HG02943 (cell line): ENCODE data around the gene GABRB1.

Experiments used
- ATAC-seq: cut with Tn5 transposase; IDR thresholded peaks from one replicate; pipeline ENCODE4 v1.9.1; 2021; ENCODE audit warnings: mild to moderate bottlenecking, low read depth, moderate library complexity; ENCODE audit not compliant: unreplicated experiment

GABRB1 gene

DNA sequence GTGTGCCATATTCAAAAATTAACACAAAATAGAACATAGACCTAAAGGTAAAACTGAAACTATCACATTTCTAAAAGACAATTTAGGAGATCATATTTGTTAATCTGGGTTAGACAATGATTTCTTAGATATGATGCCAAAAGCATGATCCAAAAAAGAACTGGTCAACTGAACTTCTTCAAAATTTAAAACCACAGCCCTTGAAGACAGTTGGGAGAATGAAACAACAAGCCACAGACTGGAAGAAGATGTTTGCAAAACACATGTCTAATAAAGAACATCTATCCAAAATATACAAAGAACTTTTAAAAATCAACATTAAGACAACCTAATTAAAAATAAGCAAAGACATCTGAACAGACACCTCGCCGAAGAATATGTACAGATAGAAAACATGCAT lies 412.7 kb downstream of the GABRB1 start:
- no peak for ATAC-seq

GRCh38 chr4:47451657-47452056 lies 420.3 kb downstream of the GABRB1 start:
- no peak for ATAC-seq

GRCh38 chr4:47462799-47463234 lies 431.4 kb downstream of the GABRB1 start:
- ATAC-seq: peak; percentile 30

DNA sequence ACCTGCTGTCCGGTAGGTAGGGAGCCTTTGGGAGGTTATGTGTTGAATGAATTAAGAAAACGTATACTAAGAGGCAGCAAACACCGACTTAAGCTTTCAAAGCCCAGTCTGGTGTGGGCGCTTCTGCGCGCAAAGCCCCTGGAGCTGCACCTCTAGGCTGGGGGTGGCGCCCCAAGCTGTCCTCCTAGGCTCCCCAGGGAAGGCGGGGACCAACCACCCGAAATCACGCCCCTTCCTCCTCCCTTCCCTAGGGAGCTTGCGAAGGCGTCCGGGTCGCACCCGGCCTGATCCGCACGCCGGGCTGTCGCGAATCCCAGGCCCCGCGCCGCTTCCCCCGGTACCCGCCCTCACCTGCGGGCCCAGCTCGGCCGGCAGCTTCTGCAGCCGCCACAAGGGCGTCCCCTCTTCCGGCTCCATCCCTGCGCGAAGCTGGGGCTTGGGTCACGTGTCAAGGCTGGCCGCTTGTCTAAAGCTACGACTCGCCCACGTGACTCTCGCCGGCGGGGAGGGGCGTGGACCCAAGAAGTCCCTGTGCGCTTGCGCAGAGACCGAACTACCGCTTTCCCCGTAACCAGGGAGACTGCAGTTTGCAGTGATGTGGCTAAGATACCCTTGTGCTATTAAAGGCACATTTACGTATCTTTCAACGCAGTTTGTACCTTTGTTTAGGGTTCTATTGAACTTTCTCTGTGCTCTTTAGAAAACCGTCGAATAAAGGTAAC lies 432.0 kb downstream of the GABRB1 start, which contains the start of gene COMMD8:
Gene COMMD8, minus strand, starts transcription at position 468 of the 722 bp plus-strand sequence. Its CDS starts 51 bp downstream, at position 417.
- peak; percentile 87 for ATAC-seq

- ATAC-seq: no peak
Measured at GRCh38 chr4:47465004-47465403, 433.6 kb downstream of the GABRB1 start.

DNA sequence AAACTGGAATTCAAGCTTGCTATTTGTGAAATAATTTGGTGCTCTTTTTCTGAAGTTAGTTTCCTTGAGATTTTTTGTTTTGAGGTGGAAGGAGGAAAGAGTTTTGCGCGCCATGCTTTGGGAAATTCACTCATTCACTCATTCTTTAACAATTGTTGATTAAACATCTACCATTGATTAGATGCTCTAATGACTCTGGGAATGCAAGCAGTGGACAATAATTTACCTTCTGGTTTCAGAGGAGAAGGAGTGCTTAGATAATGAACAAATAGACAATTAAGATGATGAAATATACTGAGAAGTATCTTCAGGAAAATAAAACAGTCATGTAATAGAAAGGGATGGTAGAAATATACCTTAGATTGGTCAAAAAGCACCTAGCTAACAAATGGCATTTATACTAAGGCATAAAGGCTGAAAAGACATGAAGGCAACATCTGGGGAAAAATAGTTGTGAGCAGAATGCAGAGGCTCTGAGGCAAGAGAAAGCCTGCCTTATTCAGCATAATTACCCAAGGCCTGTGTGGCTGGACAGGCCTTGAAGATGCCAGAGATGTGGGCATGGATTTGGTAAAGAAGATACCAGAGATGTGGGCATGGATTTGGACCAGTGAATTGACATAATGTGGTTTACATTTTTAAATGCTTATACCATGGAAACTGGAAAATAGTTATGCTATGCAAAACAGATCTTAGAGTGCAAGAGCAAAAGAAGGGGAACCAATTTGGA lies 434.9 kb downstream of the GABRB1 start:
- no peak for ATAC-seq

GRCh38 chr4:47468706-47469365 lies 437.5 kb downstream of the GABRB1 start:
- no peak for ATAC-seq

- ATAC-seq: no peak
Measured at GRCh38 chr4:47469951-47470350, 438.6 kb downstream of the GABRB1 start.

- ATAC-seq: no peak
Measured at GRCh38 chr4:47471064-47471463, 439.7 kb downstream of the GABRB1 start.

DNA sequence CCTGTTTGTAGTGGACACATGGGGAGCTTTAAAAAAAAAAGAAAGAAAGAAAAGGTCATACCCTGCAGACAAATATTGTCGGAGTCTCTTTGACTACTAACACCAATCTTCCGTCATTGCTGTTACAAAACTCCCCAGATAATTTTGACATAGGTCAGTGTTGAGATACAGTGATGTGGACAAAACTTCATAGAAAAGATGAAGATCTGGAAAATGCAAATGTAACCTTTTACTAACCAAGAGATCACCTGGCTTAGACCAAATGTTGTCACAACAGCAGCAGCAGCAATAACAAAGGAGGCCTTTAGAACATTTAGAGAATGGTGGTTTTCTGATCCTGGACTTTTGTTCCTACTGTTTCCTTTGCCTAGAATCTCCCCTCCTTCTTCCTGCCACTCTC lies 440.2 kb downstream of the GABRB1 start:
- no peak for ATAC-seq

GRCh38 chr4:47473141-47473750 lies 441.9 kb downstream of the GABRB1 start:
- no peak for ATAC-seq

DNA sequence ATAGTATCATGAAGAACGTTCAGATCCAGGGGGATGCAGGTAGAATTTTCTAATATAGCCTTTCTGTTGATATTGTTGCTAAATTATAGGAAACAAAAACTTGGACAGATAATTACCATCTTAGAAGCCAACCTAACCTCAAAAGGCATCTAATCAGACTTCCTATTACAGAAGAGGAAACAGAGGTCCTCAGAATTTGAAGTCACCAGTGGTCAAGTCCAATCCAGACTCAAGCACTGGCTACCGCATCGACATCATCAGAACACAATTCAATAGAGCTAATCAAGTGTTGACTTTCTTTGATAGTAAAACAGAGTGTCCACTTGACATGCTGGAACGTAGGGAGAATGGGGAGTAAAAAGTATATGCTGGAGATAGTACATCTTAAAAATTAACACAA lies 443.4 kb downstream of the GABRB1 start:
- ATAC-seq: no peak

- no peak for ATAC-seq
Measured at GRCh38 chr4:47475411-47475810, 444.0 kb downstream of the GABRB1 start.
